ENCODE results near the gene LRRC23.

- TF ChIP-seq CTCF (IDR thresholded peaks at IDR 0.05; ENCODE audit: low read depth, low read length) = no peak
- no peak for TF ChIP-seq POLR2A (IDR thresholded peaks at IDR 0.05; ENCODE audit: extremely low read depth, insufficient read length)
These were observed 49.9 kb downstream of the LRRC23 start for GRCh38 chr12:6954316-6955107.
